Activated CD4-positive, alpha-beta T cell treated with anti-CD3 and anti-CD28 coated beads, Interleukin-2, amount 10 ng/mL, durations not matched to agents 7 days and 5 days (primary cell): ENCODE results near the gene DENND4A. TPM values are rescaled to one million over a fixed set of nuclear protein-coding genes. Genes with fewer than 3 reads are reported as not detected.
"Not testable (repeated sequence)": the region's sequence is repeated elsewhere in the genome, so short reads cannot be mapped to it uniquely, and the experiment has no call there.

Experiments used
- CTCF ChIA-PET: fragments of 350-600 bp; sonication (Branson Sonifier 250); formaldehyde crosslinking; loops from one replicate; lab custom pipeline; 2021; ENCODE audit warnings: antibody characterized with exemption; lab: Charles Lee
- POLR2A ChIA-PET: fragments of 350-600 bp; sonication (Branson Sonifier 250); formaldehyde crosslinking; loops from one replicate; lab custom pipeline; 2021; ENCODE audit warnings: antibody characterized with exemption; lab: Charles Lee
- DNase-seq: peaks from one replicate; pipeline ENCODE4 v3.0.0-alpha.2; 2020
- H3K27ac Mint-ChIP-seq: one replicate; pipeline ENCODE4 v1.8.0; 2021; ENCODE audit warnings: mild to moderate bottlenecking, moderate library complexity, mixed read lengths
- H3K27me3 Mint-ChIP-seq: one replicate; pipeline ENCODE4 v1.8.0; 2021; ENCODE audit warnings: mixed read lengths
- H3K36me3 Mint-ChIP-seq: one replicate; pipeline ENCODE4 v1.8.0; 2021; ENCODE audit warnings: low read depth, mixed read lengths
- H3K4me1 Mint-ChIP-seq: one replicate; pipeline ENCODE4 v1.8.0; 2021; ENCODE audit warnings: mixed read lengths
- H3K4me3 Mint-ChIP-seq: one replicate; pipeline ENCODE4 v1.8.0; 2021; ENCODE audit warnings: mild to moderate bottlenecking, moderate library complexity, mixed read lengths
- H3K9me3 Mint-ChIP-seq: one replicate; pipeline ENCODE4 v1.8.0; 2021; ENCODE audit warnings: mixed read lengths
- total RNA-seq, 2 experiments: library from RNA; stranded (reverse); gene quantifications; one replicate each; pipeline ENCODE4 v1.2.3, GENCODE V29; 2021

Gene DENND4A
- total RNA-seq, 2 experiments from 2014 or later, result 30.9 to 40.2 TPM

DNA sequence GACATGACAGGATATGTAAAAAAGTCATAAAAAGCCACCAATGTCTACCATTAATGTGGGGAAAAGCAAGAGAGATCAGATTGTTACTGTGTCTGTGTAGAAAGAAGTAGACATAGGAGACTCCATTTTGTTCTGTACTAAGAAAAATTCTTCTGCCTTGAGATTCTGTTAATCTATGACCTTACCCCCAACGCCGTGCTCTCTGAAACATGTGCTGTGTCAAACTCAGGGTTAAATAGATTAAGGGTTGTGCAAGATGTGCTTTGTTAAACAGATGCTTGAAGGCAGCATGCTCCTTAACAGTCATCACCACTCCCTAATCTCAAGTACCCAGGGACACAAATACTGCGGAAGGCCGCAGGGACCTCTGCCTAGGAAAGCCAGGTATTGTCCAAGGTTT lies 58.5 kb downstream of the DENND4A start:
- H3K27me3 Mint-ChIP-seq, H3K4me3 Mint-ChIP-seq, DNase-seq, POLR2A ChIA-PET, H3K9me3 Mint-ChIP-seq, H3K27ac Mint-ChIP-seq, CTCF ChIA-PET, H3K4me1 Mint-ChIP-seq: not testable (repeated sequence)
- peaks cover 36% of the 10 kb centered on the region for H3K36me3 Mint-ChIP-seq

DNA sequence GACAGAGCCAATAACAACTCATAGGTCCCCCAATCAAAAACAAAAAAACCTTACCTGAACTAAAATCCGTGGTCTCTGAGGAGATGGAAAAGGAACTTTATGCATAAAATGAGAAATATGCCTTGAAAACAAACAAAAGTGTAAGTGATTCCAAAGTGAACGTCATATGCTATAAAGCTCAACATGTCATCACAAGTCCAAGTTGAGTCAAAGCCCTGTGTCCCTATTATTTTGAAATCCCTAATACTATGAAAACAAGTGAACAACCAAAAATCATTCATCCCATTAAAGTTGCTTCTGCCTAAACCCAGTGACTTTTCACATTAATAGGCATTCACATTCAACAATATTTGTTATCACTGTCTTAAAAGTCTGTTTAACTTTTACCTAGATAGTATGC lies 59.4 kb downstream of the DENND4A start:
- H3K36me3 Mint-ChIP-seq, result peaks cover 35% of the 10 kb centered on the region
- no peak overlapping the region for H3K27ac Mint-ChIP-seq
- CTCF ChIA-PET, result no interaction called here
- no peaks in the 10 kb centered on the region for H3K4me1 Mint-ChIP-seq
- no peaks in the 10 kb centered on the region for H3K27me3 Mint-ChIP-seq
- DNase-seq, result no peak
- POLR2A ChIA-PET, result no interaction called here
- H3K4me3 Mint-ChIP-seq, result no peak overlapping the region
- no peaks in the 10 kb centered on the region for H3K9me3 Mint-ChIP-seq

DNA sequence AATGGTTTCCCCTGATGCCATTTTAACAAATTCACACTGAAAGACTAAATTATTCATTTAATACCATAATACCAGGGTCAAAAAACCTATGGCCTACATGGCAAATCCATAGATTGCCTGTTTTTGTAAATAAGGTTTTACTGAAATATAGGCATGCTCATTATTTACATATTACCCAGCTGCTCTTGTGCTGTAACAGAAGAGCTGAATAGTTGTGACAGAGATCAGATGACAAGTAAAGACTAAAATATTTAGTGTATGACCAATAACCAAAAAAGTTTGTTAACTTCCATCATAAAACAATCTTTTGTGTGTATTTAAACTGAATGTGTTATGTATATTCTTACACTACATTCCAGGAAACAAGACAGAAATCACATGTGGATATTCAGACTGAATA lies 60.2 kb downstream of the DENND4A start:
- Mint-ChIP-seq H3K4me3 (no peak overlapping the region), H3K27me3 (no peaks in the 10 kb centered on the region), H3K27ac (no peak overlapping the region), H3K36me3 (peaks cover 30% of the 10 kb centered on the region), H3K4me1 (no peaks in the 10 kb centered on the region), H3K9me3 (no peaks in the 10 kb centered on the region)
- POLR2A ChIA-PET, result no interaction called here
- CTCF ChIA-PET, result no interaction called here
- DNase-seq, result no peak

DNA sequence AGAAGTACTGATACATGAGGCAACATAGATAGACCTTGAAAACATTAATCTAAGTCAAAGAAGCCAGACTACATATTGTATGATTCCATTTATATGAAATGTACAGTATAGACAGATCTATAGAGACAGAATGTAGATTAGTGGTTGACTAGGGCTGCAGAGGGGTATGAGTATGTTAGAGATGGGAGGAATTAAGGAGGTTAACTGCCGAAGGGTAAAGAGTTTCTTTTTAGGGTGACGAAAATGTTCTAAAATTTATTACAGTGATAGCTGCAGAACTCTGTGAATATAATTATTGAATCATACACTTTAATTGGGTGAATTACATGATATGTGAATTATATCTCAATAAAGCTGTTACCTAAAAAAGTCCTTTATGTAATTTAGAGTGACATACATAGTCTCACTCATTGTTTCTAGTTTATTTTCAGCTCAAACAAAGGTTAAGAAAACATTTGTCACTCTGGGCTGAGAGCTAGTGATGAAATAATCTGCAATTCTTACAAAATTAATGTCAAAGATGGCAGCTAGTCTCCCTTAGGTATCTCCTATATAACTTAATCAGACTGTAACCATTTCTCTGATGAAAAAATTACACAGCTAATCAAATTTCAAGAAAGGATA lies 61.4 kb downstream of the DENND4A start:
- ChIA-PET CTCF (no interaction called here), POLR2A (no interaction called here)
- Mint-ChIP-seq H3K27ac (no peak overlapping the region), H3K27me3 (no peaks in the 10 kb centered on the region), H3K4me3 (no peak overlapping the region), H3K36me3 (peaks cover 29% of the 10 kb centered on the region), H3K4me1 (no peaks in the 10 kb centered on the region), H3K9me3 (no peaks in the 10 kb centered on the region)
- no peak for DNase-seq

DNA sequence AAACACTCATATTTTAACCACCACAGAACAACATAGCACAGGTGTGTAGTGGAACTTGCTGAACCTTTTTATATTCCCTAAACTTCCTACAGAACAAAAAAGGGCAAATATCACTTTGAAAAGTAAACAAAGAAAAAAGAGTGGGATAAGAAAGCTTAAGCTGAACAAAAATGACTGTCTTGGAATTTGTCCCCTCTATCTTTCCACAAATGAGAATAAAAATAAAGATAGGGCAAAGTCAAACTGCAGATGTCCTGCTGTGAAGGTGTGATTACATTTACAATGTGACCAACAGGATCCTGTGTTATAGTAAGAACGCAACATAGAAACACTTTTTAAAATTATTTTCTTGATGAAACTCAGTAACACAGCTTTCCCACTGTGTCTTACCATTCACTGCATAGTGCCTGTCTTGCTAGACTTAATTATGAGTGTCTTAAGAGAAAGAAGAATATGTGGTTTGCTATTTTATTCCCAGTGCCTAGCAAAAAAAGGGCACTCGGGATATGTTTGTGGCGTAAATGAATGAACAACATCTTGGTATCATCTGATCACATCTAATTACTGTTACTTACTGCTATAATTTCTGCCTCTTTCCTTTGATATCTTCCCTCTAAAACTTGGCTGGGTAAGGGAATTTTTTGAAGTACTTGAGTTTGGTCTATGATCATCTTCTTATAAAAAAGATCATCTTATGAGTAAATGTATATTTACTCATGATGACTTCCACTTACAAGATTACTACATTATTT lies 67.5 kb downstream of the DENND4A start:
- ChIA-PET POLR2A (no interaction called here), CTCF (no interaction called here)
- H3K36me3 Mint-ChIP-seq, result peaks cover 19% of the 10 kb centered on the region
- no peaks in the 10 kb centered on the region for H3K9me3 Mint-ChIP-seq
- no peaks in the 10 kb centered on the region for H3K27me3 Mint-ChIP-seq
- no peak overlapping the region for H3K27ac Mint-ChIP-seq
- DNase-seq, result no peak
- no peaks in the 10 kb centered on the region for H3K4me1 Mint-ChIP-seq
- no peak overlapping the region for H3K4me3 Mint-ChIP-seq

DNA sequence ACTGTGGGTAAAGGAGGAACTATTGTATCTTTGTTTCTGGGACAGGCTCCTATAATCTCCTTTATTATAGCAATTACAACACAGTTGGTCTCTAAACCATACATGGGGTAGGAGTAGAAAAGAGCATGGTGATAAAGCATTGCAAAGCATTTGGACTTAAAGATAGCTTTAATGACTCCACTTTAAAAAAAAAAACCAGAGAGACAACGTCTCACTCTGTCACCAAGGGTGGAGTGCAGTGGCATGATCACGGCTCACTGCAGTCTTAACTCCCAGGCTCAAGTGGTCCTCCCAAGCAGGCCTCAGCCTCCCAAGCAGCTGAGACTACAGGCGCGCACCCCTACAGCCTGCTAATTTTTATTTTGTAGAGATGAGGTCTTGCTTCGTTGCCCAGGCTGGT lies 68.2 kb downstream of the DENND4A start:
- CTCF ChIA-PET, result no interaction called here
- Mint-ChIP-seq H3K36me3 (peaks cover 18% of the 10 kb centered on the region), H3K27me3 (no peaks in the 10 kb centered on the region), H3K4me1 (no peaks in the 10 kb centered on the region), H3K9me3 (no peaks in the 10 kb centered on the region), H3K27ac (no peak overlapping the region), H3K4me3 (no peak overlapping the region)
- POLR2A ChIA-PET, result no interaction called here
- DNase-seq, result no peak

DNA sequence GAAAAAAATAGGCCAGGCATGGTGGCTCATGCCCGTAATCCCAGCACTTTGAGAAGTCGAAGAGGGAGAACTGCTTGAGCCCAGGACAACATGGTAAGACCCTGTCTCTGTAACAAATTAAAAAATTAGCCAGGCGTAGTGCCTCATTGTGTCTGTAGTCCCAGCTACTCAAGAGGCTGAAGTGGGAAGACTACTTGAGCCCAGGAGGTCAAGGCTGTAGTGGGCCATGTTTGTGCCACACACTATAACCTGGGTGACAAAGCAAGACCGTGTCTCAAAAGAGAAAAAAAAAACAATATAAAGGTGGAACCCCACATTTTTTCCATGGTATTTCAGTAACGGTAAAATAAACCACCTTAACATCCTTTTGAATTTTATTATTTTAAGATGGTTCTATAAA lies 69.9 kb downstream of the DENND4A start:
- POLR2A ChIA-PET, result no interaction called here
- H3K36me3 Mint-ChIP-seq, result peaks cover 28% of the 10 kb centered on the region
- no peak overlapping the region for H3K4me3 Mint-ChIP-seq
- DNase-seq, result no peak
- H3K27me3 Mint-ChIP-seq, result no peaks in the 10 kb centered on the region
- H3K27ac Mint-ChIP-seq, result no peak overlapping the region
- CTCF ChIA-PET, result no interaction called here
- no peaks in the 10 kb centered on the region for H3K4me1 Mint-ChIP-seq
- no peaks in the 10 kb centered on the region for H3K9me3 Mint-ChIP-seq

DNA sequence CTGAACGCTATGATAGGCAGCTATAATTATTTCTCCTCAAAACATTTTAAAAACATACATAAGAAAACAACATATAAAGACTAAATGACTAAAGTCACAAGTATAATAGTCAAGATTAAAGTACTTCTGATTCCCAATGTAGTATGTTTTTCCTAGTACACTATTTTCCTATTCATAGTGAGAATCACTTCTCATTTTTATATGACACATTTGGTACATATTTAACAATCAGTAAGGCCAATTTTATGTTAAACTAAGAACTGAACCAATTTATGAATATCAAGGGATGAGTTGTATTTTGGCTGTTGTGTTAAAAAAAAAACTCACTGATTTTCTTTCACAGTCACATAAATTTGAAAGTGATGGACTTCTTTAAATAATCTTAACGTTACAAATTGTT lies 79.7 kb downstream of the DENND4A start:
- Mint-ChIP-seq H3K27me3 (no peaks in the 10 kb centered on the region), H3K27ac (no peak overlapping the region), H3K4me3 (no peak overlapping the region), H3K9me3 (no peaks in the 10 kb centered on the region), H3K4me1 (no peaks in the 10 kb centered on the region), H3K36me3 (peaks cover 43% of the 10 kb centered on the region)
- CTCF ChIA-PET, result no interaction called here
- DNase-seq, result no peak
- POLR2A ChIA-PET, result interaction anchor here (0.9 kb wide), 1 partner anchor 31 kb away, joined by 4 read pairs; no protein-coding TSS in a partner anchor

DNA sequence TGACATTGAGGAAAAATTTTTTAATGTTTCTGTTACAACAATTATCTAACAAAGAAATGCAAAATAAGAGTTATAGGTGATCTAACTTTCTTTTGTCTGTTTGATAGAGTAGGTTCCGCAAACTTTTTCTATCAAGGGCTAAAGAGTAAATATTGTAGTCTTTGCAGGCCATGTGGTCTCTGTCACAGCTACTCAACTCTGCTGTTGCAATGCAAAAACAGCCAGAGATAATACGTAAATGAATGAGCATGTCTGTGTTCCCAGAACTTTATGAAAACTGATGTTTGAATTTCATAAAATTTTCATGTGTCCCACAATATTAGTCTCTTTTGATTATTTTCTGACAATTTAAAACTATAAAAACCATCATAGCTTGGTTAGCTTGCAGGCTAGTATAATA lies 97.0 kb downstream of the DENND4A start:
- no peaks in the 10 kb centered on the region for H3K27me3 Mint-ChIP-seq
- peaks cover 33% of the 10 kb centered on the region for H3K36me3 Mint-ChIP-seq
- CTCF ChIA-PET, result no interaction called here
- no peaks in the 10 kb centered on the region for H3K9me3 Mint-ChIP-seq
- H3K4me3 Mint-ChIP-seq, result no peak overlapping the region
- H3K27ac Mint-ChIP-seq, result no peak overlapping the region
- DNase-seq, result no peak
- H3K4me1 Mint-ChIP-seq, result no peaks in the 10 kb centered on the region
- POLR2A ChIA-PET, result no interaction called here

DNA sequence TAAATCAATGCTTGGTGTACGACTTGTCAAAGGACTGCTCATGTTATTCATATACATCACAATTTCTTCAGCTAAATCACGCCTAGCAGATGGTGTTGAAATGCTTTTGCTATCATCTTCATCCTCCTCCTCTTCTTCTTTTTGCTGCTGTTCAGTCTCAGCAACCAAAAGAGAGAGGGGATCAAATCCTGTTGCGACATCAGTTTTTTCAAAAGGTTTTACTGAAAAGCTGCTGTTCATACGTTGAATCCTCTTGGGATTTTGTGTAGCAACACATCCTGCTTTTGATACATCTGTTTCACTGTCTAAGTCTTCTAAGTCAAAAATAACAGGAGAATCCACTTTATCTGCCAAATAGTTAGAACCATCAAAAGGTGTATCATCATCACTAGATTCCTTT lies 101.3 kb downstream of the DENND4A start:
- ChIA-PET CTCF (interaction anchor here (0.9 kb wide), 1 partner anchor 194 kb away, joined by 4 read pairs; no protein-coding TSS in a partner anchor), POLR2A (no interaction called here)
- Mint-ChIP-seq H3K4me1 (no peaks in the 10 kb centered on the region), H3K9me3 (no peaks in the 10 kb centered on the region), H3K27me3 (no peaks in the 10 kb centered on the region), H3K4me3 (no peak overlapping the region), H3K36me3 (peaks cover 50% of the 10 kb centered on the region), H3K27ac (no peak overlapping the region)
- DNase-seq, result no peak

DNA sequence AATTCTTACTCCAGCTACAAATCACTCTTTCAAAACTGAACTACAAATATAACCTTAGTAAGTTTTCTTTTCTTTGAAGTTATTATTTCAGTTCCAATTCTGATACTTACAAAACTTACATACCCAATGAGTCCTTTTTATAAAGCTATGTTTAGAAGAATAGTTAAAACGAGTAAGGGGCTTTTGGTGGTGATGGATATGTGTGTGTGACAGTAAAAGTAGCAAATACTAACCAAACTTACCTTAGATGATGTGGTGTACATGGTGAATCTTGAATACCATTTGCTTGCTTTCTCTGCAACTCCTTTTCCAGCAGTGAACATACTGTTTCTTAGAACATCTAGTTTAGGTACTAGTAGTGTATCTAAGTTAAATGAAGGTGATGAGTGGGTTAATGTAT lies 101.9 kb downstream of the DENND4A start:
- no peak overlapping the region for H3K4me3 Mint-ChIP-seq
- H3K36me3 Mint-ChIP-seq, result peaks cover 52% of the 10 kb centered on the region
- ChIA-PET POLR2A (no interaction called here), CTCF (interaction anchor here (0.9 kb wide), 1 partner anchor 194 kb away, joined by 4 read pairs; no protein-coding TSS in a partner anchor)
- no peak for DNase-seq
- H3K27ac Mint-ChIP-seq, result no peak overlapping the region
- H3K9me3 Mint-ChIP-seq, result no peaks in the 10 kb centered on the region
- no peaks in the 10 kb centered on the region for H3K27me3 Mint-ChIP-seq
- no peaks in the 10 kb centered on the region for H3K4me1 Mint-ChIP-seq

DNA sequence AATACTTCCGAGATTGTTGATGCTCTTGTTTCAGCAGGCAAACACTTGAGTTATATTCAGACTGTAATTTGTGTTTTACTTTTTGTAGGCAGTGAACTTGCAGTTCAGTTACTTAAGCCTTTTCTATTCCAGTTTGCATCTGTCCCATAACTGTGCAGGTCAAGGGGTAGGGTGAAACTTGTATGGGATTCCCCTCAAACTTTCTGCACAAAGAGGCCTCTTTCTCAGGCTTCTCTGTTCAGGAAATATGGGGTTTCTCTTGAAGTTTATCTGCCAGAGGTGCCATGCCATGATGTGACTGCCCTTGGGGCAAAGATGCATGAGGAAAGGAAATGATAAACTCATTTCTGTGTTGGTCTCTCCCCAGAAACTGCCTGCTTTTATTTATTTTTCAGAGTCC lies 103.6 kb downstream of the DENND4A start:
- peaks cover 3% of the 10 kb centered on the region for H3K4me1 Mint-ChIP-seq

DNA sequence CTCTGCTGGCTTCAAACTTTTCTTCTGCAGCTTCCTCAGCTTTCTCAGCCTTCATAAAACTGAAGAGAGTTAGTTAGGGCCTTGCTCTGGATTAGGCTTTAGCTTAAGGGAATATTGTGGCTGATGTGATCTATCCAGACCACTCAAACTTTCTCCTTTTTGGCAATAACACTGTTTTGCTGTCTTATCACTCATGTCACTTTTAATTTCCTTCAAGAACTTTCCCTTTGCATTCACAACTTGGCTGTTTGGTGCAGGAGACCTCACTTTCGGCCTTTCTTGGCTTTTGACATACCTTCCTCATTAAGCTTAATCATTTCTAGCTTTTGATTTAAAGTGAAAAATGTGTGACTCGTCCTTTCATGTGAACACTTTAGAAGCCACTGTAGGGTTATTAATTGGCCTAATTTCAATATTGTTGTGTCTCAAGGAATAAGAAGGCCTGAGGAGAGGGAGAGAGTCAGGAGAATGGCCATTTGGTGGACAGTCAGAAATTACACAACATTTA lies 109.6 kb downstream of the DENND4A start:
- POLR2A ChIA-PET, result interaction anchor here (1.2 kb wide), 1 partner anchor 30 kb away, joined by 4 read pairs; no protein-coding TSS in a partner anchor
- Mint-ChIP-seq H3K27me3 (no peaks in the 10 kb centered on the region), H3K27ac (no peak overlapping the region), H3K4me3 (no peak overlapping the region), H3K4me1 (peaks cover 3% of the 10 kb centered on the region), H3K9me3 (no peaks in the 10 kb centered on the region), H3K36me3 (peaks cover 12% of the 10 kb centered on the region)
- DNase-seq, result no peak
- CTCF ChIA-PET, result interaction anchor here (1.1 kb wide), 1 partner anchor 14 kb away, joined by 4 read pairs; no protein-coding TSS in a partner anchor

More for the DNA sequence above, 103.6 kb downstream of the DENND4A start:
- Mint-ChIP-seq H3K27ac (no peak overlapping the region), H3K9me3 (no peaks in the 10 kb centered on the region), H3K4me3 (no peak overlapping the region), H3K27me3 (no peaks in the 10 kb centered on the region), H3K36me3 (peaks cover 53% of the 10 kb centered on the region)
- ChIA-PET CTCF (no interaction called here), POLR2A (no interaction called here)
- DNase-seq, result no peak
